ENCODE data around the gene LRRFIP1.

LRRFIP1 gene

GRCh38 chr2:237668440-237668839 is 41.1 kb downstream of the LRRFIP1 start:
- DNase-seq = no peak
- no peaks in the 10 kb centered on the region for H3K9me3 ChIP-seq (ENCODE audit: severe bottlenecking)
- TF ChIP-seq, protein P1, sequence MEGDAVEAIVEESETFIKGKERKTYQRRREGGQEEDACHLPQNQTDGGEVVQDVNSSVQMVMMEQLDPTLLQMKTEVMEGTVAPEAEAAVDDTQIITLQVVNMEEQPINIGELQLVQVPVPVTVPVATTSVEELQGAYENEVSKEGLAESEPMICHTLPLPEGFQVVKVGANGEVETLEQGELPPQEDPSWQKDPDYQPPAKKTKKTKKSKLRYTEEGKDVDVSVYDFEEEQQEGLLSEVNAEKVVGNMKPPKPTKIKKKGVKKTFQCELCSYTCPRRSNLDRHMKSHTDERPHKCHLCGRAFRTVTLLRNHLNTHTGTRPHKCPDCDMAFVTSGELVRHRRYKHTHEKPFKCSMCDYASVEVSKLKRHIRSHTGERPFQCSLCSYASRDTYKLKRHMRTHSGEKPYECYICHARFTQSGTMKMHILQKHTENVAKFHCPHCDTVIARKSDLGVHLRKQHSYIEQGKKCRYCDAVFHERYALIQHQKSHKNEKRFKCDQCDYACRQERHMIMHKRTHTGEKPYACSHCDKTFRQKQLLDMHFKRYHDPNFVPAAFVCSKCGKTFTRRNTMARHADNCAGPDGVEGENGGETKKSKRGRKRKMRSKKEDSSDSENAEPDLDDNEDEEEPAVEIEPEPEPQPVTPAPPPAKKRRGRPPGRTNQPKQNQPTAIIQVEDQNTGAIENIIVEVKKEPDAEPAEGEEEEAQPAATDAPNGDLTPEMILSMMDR (IDR thresholded peaks at IDR 0.05; ENCODE audit: low read depth, low read length) = no peak
- H3K4me3 ChIP-seq (ENCODE audit: low read depth, low read length) = no peak overlapping the region
- no peak overlapping the region for H3K27ac ChIP-seq
- H3K27me3 ChIP-seq (ENCODE audit: insufficient read depth, low read depth, severe bottlenecking) = no peaks in the 10 kb centered on the region
- no peaks in the 10 kb centered on the region for H3K36me3 ChIP-seq

- Histone ChIP-seq H3K27me3 (ENCODE audit: insufficient read depth, low read depth, severe bottlenecking) (no peaks in the 10 kb centered on the region), H3K27ac (peak overlapping the region; percentile 19; the same call in 1 of the 2 replicates), H3K36me3 (no peaks in the 10 kb centered on the region), H3K9me3 (ENCODE audit: severe bottlenecking) (no peaks in the 10 kb centered on the region), H3K4me3 (ENCODE audit: low read depth, low read length) (0 out of 2 replicates have a peak overlapping the region, but pooled peaks have one; percentile 0)
- DNase-seq = no peak
- TF ChIP-seq, protein P1 (IDR thresholded peaks at IDR 0.05; ENCODE audit: low read depth, low read length) = no peak
These were observed 41.9 kb downstream of the LRRFIP1 start for GRCh38 chr2:237669283-237669627.

DNA sequence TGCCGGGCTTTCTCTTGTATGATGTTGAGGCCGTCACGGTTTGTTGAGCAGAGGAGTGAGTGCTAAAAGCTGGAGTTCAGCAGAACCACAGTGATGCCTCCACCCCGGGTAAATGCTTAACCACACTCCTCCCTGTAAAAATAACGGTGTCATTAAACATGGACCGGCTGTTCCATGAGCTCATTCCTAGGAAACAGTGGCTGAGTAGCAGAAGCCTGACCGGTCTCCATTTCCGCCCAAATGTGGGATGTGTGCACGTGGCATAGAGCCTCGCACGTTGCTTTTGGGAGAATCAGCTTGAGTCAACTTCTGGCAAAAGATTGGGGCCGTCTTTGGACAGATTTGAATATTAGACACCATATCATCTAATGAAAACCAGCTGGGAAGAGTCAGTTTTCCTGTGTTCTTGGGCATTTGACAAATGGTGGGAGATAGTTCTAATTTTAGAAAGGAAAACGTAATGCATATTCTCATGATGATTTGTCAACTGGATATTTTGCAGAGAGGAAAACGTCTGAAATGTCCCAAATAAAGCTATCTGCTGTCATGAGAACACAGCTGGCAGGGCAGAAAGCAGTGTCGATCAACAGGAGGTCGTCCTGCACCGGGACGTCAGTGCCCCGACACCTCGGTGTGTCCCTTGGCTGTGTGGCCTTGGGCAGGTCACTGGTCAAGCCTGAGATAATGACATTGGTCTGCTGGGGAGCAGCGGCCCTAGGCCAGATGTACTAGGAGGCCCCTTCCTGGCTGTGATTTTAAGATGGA is 42.4 kb downstream of the LRRFIP1 start:
- peak; percentile 69 for DNase-seq
- TF ChIP-seq, protein P1 (IDR thresholded peaks at IDR 0.05; ENCODE audit: low read depth, low read length) = no peak
- Histone ChIP-seq H3K27ac (peak overlapping the region; percentile 19; the same call in 1 of the 2 replicates), H3K9me3 (ENCODE audit: severe bottlenecking) (no peaks in the 10 kb centered on the region), H3K27me3 (ENCODE audit: insufficient read depth, low read depth, severe bottlenecking) (no peaks in the 10 kb centered on the region), H3K36me3 (no peaks in the 10 kb centered on the region), H3K4me3 (ENCODE audit: low read depth, low read length) (0 out of 2 replicates have a peak overlapping the region, but pooled peaks have one; percentile 0)

GRCh38 chr2:237670641-237671040 is 43.3 kb downstream of the LRRFIP1 start:
- TF ChIP-seq, protein P1 (IDR thresholded peaks at IDR 0.05; ENCODE audit: low read depth, low read length) = no peak
- H3K4me3 ChIP-seq (ENCODE audit: low read depth, low read length) = no peak overlapping the region
- no peaks in the 10 kb centered on the region for H3K36me3 ChIP-seq
- DNase-seq = no peak
- H3K27me3 ChIP-seq (ENCODE audit: insufficient read depth, low read depth, severe bottlenecking) = no peaks in the 10 kb centered on the region
- H3K9me3 ChIP-seq (ENCODE audit: severe bottlenecking) = no peaks in the 10 kb centered on the region
- H3K27ac ChIP-seq = no peak overlapping the region

DNA sequence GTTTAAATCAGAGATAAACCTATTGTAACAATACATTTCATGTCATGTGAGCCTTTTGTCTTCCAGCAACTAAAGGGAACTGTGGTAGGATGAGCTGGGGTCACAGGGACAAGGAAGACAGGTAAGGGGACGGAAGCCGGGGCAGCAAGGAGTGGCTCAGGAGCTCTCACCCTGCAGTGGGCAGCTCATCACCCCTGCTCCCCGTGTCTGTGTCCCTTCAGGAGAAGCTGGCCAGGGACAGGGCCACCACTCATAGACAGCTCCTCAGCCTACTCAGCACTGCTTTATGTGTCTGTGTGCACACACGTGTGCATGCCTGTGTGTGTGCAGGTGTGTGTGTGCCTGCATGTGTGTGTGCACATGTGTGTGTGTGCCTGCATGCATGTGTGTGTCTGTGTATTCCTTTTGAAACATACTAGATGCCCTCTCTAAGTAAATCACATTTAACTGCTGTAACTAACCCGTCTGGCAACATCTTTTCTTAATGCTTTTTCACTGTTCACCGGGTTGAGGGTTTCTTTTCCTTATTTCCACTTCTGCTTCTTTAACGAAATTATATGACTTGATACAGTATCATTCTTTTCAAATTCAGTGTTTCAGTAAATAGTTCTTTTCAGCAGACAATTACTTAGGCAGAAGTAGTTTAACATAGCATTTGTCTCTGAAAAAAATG is 44.2 kb downstream of the LRRFIP1 start:
- no peaks in the 10 kb centered on the region for H3K9me3 ChIP-seq (ENCODE audit: severe bottlenecking)
- H3K27me3 ChIP-seq (ENCODE audit: insufficient read depth, low read depth, severe bottlenecking) = no peaks in the 10 kb centered on the region
- no peaks in the 10 kb centered on the region for H3K36me3 ChIP-seq
- TF ChIP-seq, protein P1 (IDR thresholded peaks at IDR 0.05; ENCODE audit: low read depth, low read length) = no peak
- no peak overlapping the region for H3K27ac ChIP-seq
- H3K4me3 ChIP-seq (ENCODE audit: low read depth, low read length) = no peak overlapping the region
- DNase-seq = no peak

Measured in WERI-Rb-1 (cell line).